GM18873 (cell line): ENCODE measurements around the gene KHNYN.
"Not testable (repeated sequence)": the region's sequence is repeated elsewhere in the genome, so short reads cannot be mapped to it uniquely, and the experiment has no call there.

Source experiments
- ATAC-seq: cut with Tn5 transposase; IDR thresholded peaks from one replicate; pipeline ENCODE4 v1.9.1; 2021; ENCODE audit warnings: mild to moderate bottlenecking, moderate library complexity, moderate number of reproducible peaks; ENCODE audit not compliant: unreplicated experiment, low FRiP score

KHNYN gene

GRCh38 chr14:24437020-24437735, 7.4 kb downstream of the KHNYN start:
- ATAC-seq, result no peak

- no peak for ATAC-seq
These were observed 7.9 kb downstream of the KHNYN start for GRCh38 chr14:24437736-24438067.

- no peak for ATAC-seq
These were observed 8.7 kb downstream of the KHNYN start for GRCh38 chr14:24438223-24439097.

GRCh38 chr14:24439257-24439656, 9.5 kb downstream of the KHNYN start:
- ATAC-seq, result no peak

- ATAC-seq, result no peak
These were observed 10.3 kb downstream of the KHNYN start for GRCh38 chr14:24439830-24440605.

- ATAC-seq, result no peak
These were observed 11.0 kb downstream of the KHNYN start for GRCh38 chr14:24440606-24441399.

- no peak for ATAC-seq
These were observed 11.7 kb downstream of the KHNYN start for GRCh38 chr14:24441485-24441884.

GRCh38 chr14:24441904-24442239, 12.1 kb downstream of the KHNYN start:
- no peak for ATAC-seq

GRCh38 chr14:24442240-24443052, 12.7 kb downstream of the KHNYN start, which contains the start of gene SDR39U1:
TSS of gene SDR39U1 (minus strand) at chr14:24442776. CDS start at chr14:24442769, 7 bp downstream.
- ATAC-seq, result peak; percentile 94

GRCh38 chr14:24443053-24443665, 13.4 kb downstream of the KHNYN start:
- no peak for ATAC-seq

GRCh38 chr14:24450828-24451227, 21.1 kb downstream of the KHNYN start:
- ATAC-seq, result not testable (repeated sequence)

GRCh38 chr14:24456980-24457379, 27.2 kb downstream of the KHNYN start:
- no peak for ATAC-seq

GRCh38 chr14:24458736-24459135, 29.0 kb downstream of the KHNYN start:
- ATAC-seq, result no peak

- ATAC-seq, result no peak
These were observed 29.6 kb downstream of the KHNYN start for GRCh38 chr14:24459331-24459730.

GRCh38 chr14:24461336-24461735, 31.6 kb downstream of the KHNYN start:
- ATAC-seq, result no peak

GRCh38 chr14:24463017-24463883, 33.5 kb downstream of the KHNYN start:
- no peak for ATAC-seq

GRCh38 chr14:24463884-24464785, 34.4 kb downstream of the KHNYN start:
- ATAC-seq, result no peak
